AG20443 (cell line): ENCODE data around the gene ZFP1.
"Not testable (repeated sequence)": the region's sequence is repeated elsewhere in the genome, so short reads cannot be mapped to it uniquely, and the experiment has no call there.

Source experiments
- DNase-seq: peaks from one replicate; pipeline ENCODE4 v3.0.0; 2012; ENCODE audit warnings: low spot score, mixed read lengths

Gene ZFP1

GRCh38 chr16:75204905-75205304 is 56.6 kb downstream of the ZFP1 start:
- DNase-seq, result not testable (repeated sequence)

GRCh38 chr16:75205438-75205837 is 57.1 kb downstream of the ZFP1 start:
- DNase-seq, result not testable (repeated sequence)

GRCh38 chr16:75205961-75206748 is 57.8 kb downstream of the ZFP1 start:
- not testable (repeated sequence) for DNase-seq

- DNase-seq, result no peak
These were observed 58.6 kb downstream of the ZFP1 start, which contains the start of gene CTRB2 for GRCh38 chr16:75206749-75207451. Gene CTRB2, minus strand, starts transcription at chr16:75207161. Its CDS starts 20 bp downstream, at chr16:75207141.

GRCh38 chr16:75207831-75208230 is 59.5 kb downstream of the ZFP1 start:
- DNase-seq, result no peak

GRCh38 chr16:75208242-75208825 is 60.0 kb downstream of the ZFP1 start:
- DNase-seq, result no peak

- no peak for DNase-seq
These were observed 60.7 kb downstream of the ZFP1 start for GRCh38 chr16:75208861-75209505.

GRCh38 chr16:75209514-75209913 is 61.2 kb downstream of the ZFP1 start:
- DNase-seq, result not testable (repeated sequence)

GRCh38 chr16:75209944-75210343 is 61.6 kb downstream of the ZFP1 start:
- no peak for DNase-seq

- not testable (repeated sequence) for DNase-seq
These were observed 63.0 kb downstream of the ZFP1 start for GRCh38 chr16:75211286-75211685.

- no peak for DNase-seq
These were observed 67.8 kb downstream of the ZFP1 start for GRCh38 chr16:75216127-75216526.

GRCh38 chr16:75216576-75216975 is 68.3 kb downstream of the ZFP1 start:
- no peak for DNase-seq

GRCh38 chr16:75217389-75217851 is 69.1 kb downstream of the ZFP1 start:
- DNase-seq, result no peak

- no peak for DNase-seq
These were observed 70.1 kb downstream of the ZFP1 start, which contains the start of gene CTRB1 for GRCh38 chr16:75218256-75219076. Gene CTRB1, plus strand, starts transcription at chr16:75218988. Its CDS starts 20 bp downstream, at chr16:75219008.

GRCh38 chr16:75219088-75219487 is 70.8 kb downstream of the ZFP1 start:
- no peak for DNase-seq

GRCh38 chr16:75219838-75220237 is 71.5 kb downstream of the ZFP1 start:
- no peak for DNase-seq
